Neural progenitor cell (in vitro differentiated cells): ENCODE results near the gene P2RY13. TPM values are rescaled to one million over a fixed set of nuclear protein-coding genes. Genes with fewer than 3 reads are reported as not detected.

ENCODE experiments used
- DNase-seq: peaks from one replicate; pipeline ENCODE4 v3.0.0-alpha.2; 2016; ENCODE audit warnings: low spot score
- H2AFZ ChIP-seq: fragments of 200-600 bp; sonication (generic); replicated peaks from 2 replicates; pipeline ENCODE4 v1.6.1; 2016; ENCODE audit warnings: antibody characterized with exemption
- H3F3A ChIP-seq: fragments of 200-600 bp; sonication (generic); 2 replicates; pipeline ENCODE4 v1.6.1; 2016; ENCODE audit warnings: antibody characterized with exemption, low read depth
- H3K27ac ChIP-seq: fragments of 200-600 bp; sonication (generic); 2 replicates; pipeline ENCODE4 v1.5.1; 2016; ENCODE audit warnings: mild to moderate bottlenecking
- H3K27me3 ChIP-seq: fragments of 200-600 bp; sonication (generic); 2 replicates; pipeline ENCODE4 v1.6.1; 2016; ENCODE audit warnings: mild to moderate bottlenecking, moderate library complexity
- H3K36me3 ChIP-seq: fragments of 200-600 bp; sonication (generic); 2 replicates; pipeline ENCODE4 v1.5.1; 2016
- H3K4me1 ChIP-seq: fragments of 200-600 bp; sonication (generic); 2 replicates; pipeline ENCODE4 v1.6.1; 2016; ENCODE audit warnings: mixed run types
- H3K4me2 ChIP-seq: fragments of 200-600 bp; sonication (generic); 2 replicates; pipeline ENCODE4 v1.6.1; 2016
- H3K4me3 ChIP-seq: fragments of 200-600 bp; sonication (generic); 2 replicates; pipeline ENCODE4 v1.5.1; 2016
- H3K79me2 ChIP-seq: fragments of 200-600 bp; sonication (generic); 2 replicates; pipeline ENCODE4 v1.6.1; 2016; ENCODE audit warnings: low read depth
- H3K9ac ChIP-seq: fragments of 200-600 bp; sonication (generic); 2 replicates; pipeline ENCODE4 v1.6.1; 2016
- H3K9me3 ChIP-seq: fragments of 200-600 bp; sonication (generic); 2 replicates; pipeline ENCODE4 v1.5.1; 2016; ENCODE audit warnings: low read depth
- H4K20me1 ChIP-seq: fragments of 200-600 bp; sonication (generic); 2 replicates; pipeline ENCODE4 v1.6.1; 2016; ENCODE audit warnings: low read depth
- H3K27ac Mint-ChIP-seq: 3 replicates; pipeline ENCODE4 v1.8.0; 2021; ENCODE audit warnings: mixed read lengths
- H3K27me3 Mint-ChIP-seq: 2 replicates; pipeline ENCODE4 v1.8.0; 2022; ENCODE audit warnings: low read depth, mild to moderate bottlenecking, inconsistent platforms, moderate library complexity, mixed read lengths; ENCODE audit not compliant: insufficient read depth
- H3K36me3 Mint-ChIP-seq: 3 replicates; pipeline ENCODE4 v1.8.0; 2021; ENCODE audit warnings: mixed read lengths
- H3K4me1 Mint-ChIP-seq: 3 replicates; pipeline ENCODE4 v1.8.0; 2021; ENCODE audit warnings: mixed read lengths
- H3K4me3 Mint-ChIP-seq: 3 replicates; pipeline ENCODE4 v1.8.0; 2021; ENCODE audit warnings: mild to moderate bottlenecking, moderate library complexity, mixed read lengths
- H3K9me3 Mint-ChIP-seq: 3 replicates; pipeline ENCODE4 v1.8.0; 2020; ENCODE audit warnings: mixed read lengths
- EZH2 ChIP-seq: fragments of 200-600 bp; sonication (generic); IDR thresholded peaks from 2 replicates; pipeline ENCODE4 v1.6.1; 2017; ENCODE audit warnings: antibody characterized with exemption, mild to moderate bottlenecking, moderate library complexity
- EZH2phosphoT487 ChIP-seq: fragments of 200-600 bp; sonication (generic); IDR thresholded peaks from 2 replicates; pipeline ENCODE4 v1.6.1; 2017; ENCODE audit warnings: antibody characterized with exemption
- total RNA-seq: library from RNA; depleted of rRNA; stranded (reverse); fragments of >200 nt; gene quantifications from 2 replicates; pipeline ENCODE4 v1.2.3, GENCODE V29; 2015; ENCODE audit warnings: low replicate concordance
- TF ChIP-seq, protein P1 (sequence below): fragments of 200-600 bp; sonication (generic); IDR thresholded peaks from 2 replicates; pipeline ENCODE4 v1.5.1; 2017; ENCODE audit warnings: antibody characterized with exemption, mild to moderate bottlenecking

Gene P2RY13
- total RNA-seq, 1 donor from 2014 or later = not detected

DNA sequence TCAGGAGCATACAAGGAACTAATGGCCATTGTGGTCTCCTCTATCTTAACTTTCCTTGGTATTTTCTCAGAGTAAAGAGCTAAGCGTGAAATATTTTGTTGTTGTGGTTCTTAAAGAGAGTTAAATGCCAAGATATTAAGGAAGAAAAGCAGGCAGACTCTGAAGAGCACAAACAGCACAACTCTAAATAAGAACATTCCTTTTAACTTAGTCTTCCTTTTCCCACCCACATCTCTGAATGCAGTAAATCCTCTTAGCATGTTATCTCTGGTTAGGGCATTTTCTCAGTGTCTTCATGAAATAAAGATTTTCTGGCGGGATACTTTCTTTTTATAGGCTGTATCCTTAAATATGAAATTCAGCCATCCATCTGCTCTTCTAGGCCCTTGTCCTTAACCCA lies 14.2 kb downstream of the P2RY13 start:
- Mint-ChIP-seq H3K4me1 (peaks cover 3% of the 10 kb centered on the region), H3K36me3 (no peaks in the 10 kb centered on the region), H3K4me3 (no peak overlapping the region), H3K27me3 (no peaks in the 10 kb centered on the region), H3K27ac (no peak overlapping the region), H3K9me3 (no peaks in the 10 kb centered on the region)
- Histone ChIP-seq H3K9ac (no peak overlapping the region), H4K20me1 (no peaks in the 10 kb centered on the region), H2AFZ (no peak overlapping the region), H3K4me1 (peaks cover 8% of the 10 kb centered on the region), H3K79me2 (no peaks in the 10 kb centered on the region), H3F3A (no peaks in the 10 kb centered on the region), H3K4me2 (no peak overlapping the region), H3K4me3 (no peak overlapping the region), H3K27me3 (no peaks in the 10 kb centered on the region), H3K27ac (peak overlapping the region; percentile 5), H3K36me3 (no peaks in the 10 kb centered on the region), H3K9me3 (no peaks in the 10 kb centered on the region)
- TF ChIP-seq EZH2 (no peak), EZH2phosphoT487 (no peak)
- TF ChIP-seq, protein P1, sequence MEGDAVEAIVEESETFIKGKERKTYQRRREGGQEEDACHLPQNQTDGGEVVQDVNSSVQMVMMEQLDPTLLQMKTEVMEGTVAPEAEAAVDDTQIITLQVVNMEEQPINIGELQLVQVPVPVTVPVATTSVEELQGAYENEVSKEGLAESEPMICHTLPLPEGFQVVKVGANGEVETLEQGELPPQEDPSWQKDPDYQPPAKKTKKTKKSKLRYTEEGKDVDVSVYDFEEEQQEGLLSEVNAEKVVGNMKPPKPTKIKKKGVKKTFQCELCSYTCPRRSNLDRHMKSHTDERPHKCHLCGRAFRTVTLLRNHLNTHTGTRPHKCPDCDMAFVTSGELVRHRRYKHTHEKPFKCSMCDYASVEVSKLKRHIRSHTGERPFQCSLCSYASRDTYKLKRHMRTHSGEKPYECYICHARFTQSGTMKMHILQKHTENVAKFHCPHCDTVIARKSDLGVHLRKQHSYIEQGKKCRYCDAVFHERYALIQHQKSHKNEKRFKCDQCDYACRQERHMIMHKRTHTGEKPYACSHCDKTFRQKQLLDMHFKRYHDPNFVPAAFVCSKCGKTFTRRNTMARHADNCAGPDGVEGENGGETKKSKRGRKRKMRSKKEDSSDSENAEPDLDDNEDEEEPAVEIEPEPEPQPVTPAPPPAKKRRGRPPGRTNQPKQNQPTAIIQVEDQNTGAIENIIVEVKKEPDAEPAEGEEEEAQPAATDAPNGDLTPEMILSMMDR = no peak
- no peak for DNase-seq

GRCh38 chr3:151314593-151314992 lies 14.8 kb downstream of the P2RY13 start:
- Histone ChIP-seq H3K27me3 (no peaks in the 10 kb centered on the region), H3K36me3 (no peaks in the 10 kb centered on the region), H3F3A (no peaks in the 10 kb centered on the region), H3K27ac (no peak overlapping the region), H3K79me2 (no peaks in the 10 kb centered on the region), H3K4me3 (no peak overlapping the region), H3K9me3 (no peaks in the 10 kb centered on the region), H3K4me2 (no peak overlapping the region), H3K4me1 (peaks cover 8% of the 10 kb centered on the region), H2AFZ (no peak overlapping the region), H4K20me1 (no peaks in the 10 kb centered on the region), H3K9ac (no peak overlapping the region)
- H3K4me1 Mint-ChIP-seq = peaks cover 3% of the 10 kb centered on the region
- H3K4me3 Mint-ChIP-seq = no peak overlapping the region
- no peak overlapping the region for H3K27ac Mint-ChIP-seq
- DNase-seq = no peak
- H3K27me3 Mint-ChIP-seq = no peaks in the 10 kb centered on the region
- TF ChIP-seq EZH2 (no peak), EZH2phosphoT487 (no peak)
- TF ChIP-seq, protein P1 = no peak
- H3K36me3 Mint-ChIP-seq = no peaks in the 10 kb centered on the region
- H3K9me3 Mint-ChIP-seq = no peaks in the 10 kb centered on the region

GRCh38 chr3:151314137-151314536 lies 15.2 kb downstream of the P2RY13 start:
- no peaks in the 10 kb centered on the region for H3K27me3 ChIP-seq
- peaks cover 3% of the 10 kb centered on the region for H3K4me1 Mint-ChIP-seq
- no peak overlapping the region for H3K9ac ChIP-seq
- no peak for TF ChIP-seq EZH2
- TF ChIP-seq, protein P1 = no peak
- TF ChIP-seq EZH2phosphoT487 = no peak
- no peaks in the 10 kb centered on the region for H3K79me2 ChIP-seq
- no peak overlapping the region for H3K27ac ChIP-seq
- H2AFZ ChIP-seq = no peak overlapping the region
- H3K4me1 ChIP-seq = peaks cover 8% of the 10 kb centered on the region
- no peak overlapping the region for H3K27ac Mint-ChIP-seq
- no peak overlapping the region for H3K4me2 ChIP-seq
- no peak overlapping the region for H3K4me3 Mint-ChIP-seq
- no peaks in the 10 kb centered on the region for H3F3A ChIP-seq
- H3K9me3 ChIP-seq = no peaks in the 10 kb centered on the region
- no peaks in the 10 kb centered on the region for H3K27me3 Mint-ChIP-seq
- no peaks in the 10 kb centered on the region for H4K20me1 ChIP-seq
- no peaks in the 10 kb centered on the region for H3K9me3 Mint-ChIP-seq
- no peak overlapping the region for H3K4me3 ChIP-seq
- DNase-seq = no peak
- H3K36me3 ChIP-seq = no peaks in the 10 kb centered on the region
- H3K36me3 Mint-ChIP-seq = no peaks in the 10 kb centered on the region
